Endothelial cell of umbilical vein (primary cell): ENCODE measurements around the gene MEF2D.

Experiments
- CTCF ChIP-seq, 2 donors: IDR thresholded peaks; 1 replicate in 1 of 2; 2 replicates in 1 of 2; pipeline ENCODE4 v1.5.1; 2011; ENCODE audit warnings: low read length in 2 of 2, mild to moderate bottlenecking in 2 of 2, moderate library complexity in 2 of 2, control low read depth in 1 of 2, inconsistent platforms in 1 of 2, low read depth in 1 of 2; ENCODE audit not compliant: insufficient read depth in 1 of 2; ENCODE audit errors: extremely low read depth in 1 of 2
- EZH2 ChIP-seq: IDR thresholded peaks from 2 replicates; pipeline ENCODE4 v1.6.1; 2012; ENCODE audit warnings: borderline replicate concordance, low read depth, mild to moderate bottlenecking, moderate library complexity, low read length, inconsistent platforms; ENCODE audit not compliant: severe bottlenecking
- FOS ChIP-seq: IDR thresholded peaks from 2 replicates; pipeline ENCODE4 v1.6.1; 2011; ENCODE audit warnings: mild to moderate bottlenecking, low read length, moderate library complexity, borderline replicate concordance; ENCODE audit not compliant: insufficient read depth
- JUN ChIP-seq: IDR thresholded peaks from 2 replicates; pipeline ENCODE4 v1.6.1; 2011; ENCODE audit warnings: borderline replicate concordance, low read depth; ENCODE audit not compliant: insufficient read length, insufficient read depth
- MAX ChIP-seq: IDR thresholded peaks from 2 replicates; pipeline ENCODE4 v1.6.1; 2011; ENCODE audit not compliant: insufficient read depth, insufficient read length
- MYC ChIP-seq: IDR thresholded peaks from one replicate; pipeline ENCODE4 v1.6.1; 2011; ENCODE audit warnings: mild to moderate bottlenecking, low read depth, low read length
- POLR2A ChIP-seq: IDR thresholded peaks from 2 replicates; pipeline ENCODE4 v1.6.1; 2012; ENCODE audit warnings: low read depth, mild to moderate bottlenecking, control low read depth, low read length
- POLR2AphosphoS5 ChIP-seq: IDR thresholded peaks from 2 replicates; pipeline ENCODE4 v1.6.1; 2012; ENCODE audit warnings: low read depth, mild to moderate bottlenecking, control low read depth, low read length, moderate library complexity; ENCODE audit not compliant: insufficient read depth

- TF ChIP-seq POLR2A (no peak), CTCF (IDR thresholded peaks at IDR 0.05; ENCODE audit: extremely low read depth in 1 of 2, insufficient read depth in 1 of 2, low read depth in 1 of 2, low read length in 2 of 2) (no peak), POLR2AphosphoS5 (no peak), EZH2 (no peak), JUN (no peak), MAX (no peak), MYC (no peak), FOS (no peak)
Observed at GRCh38 chr1:156499842-156500542, 583 bp downstream of the MEF2D start.
